Measurements from ENCODE around the gene THEMIS. TPM values are rescaled to one million over a fixed set of nuclear protein-coding genes. Genes with fewer than 3 reads are reported as not detected.

The THEMIS gene
- total RNA-seq, 2 donors from 2014 or later = not detected

GRCh38 chr6:127738423-127738822, 162.4 kb downstream of the THEMIS start:
- H3K36me3 ChIP-seq (ENCODE audit: control insufficient read depth, insufficient read depth, low read length) = no peaks in the 10 kb centered on the region
- no peaks in the 10 kb centered on the region for H3K27me3 ChIP-seq (ENCODE audit: control insufficient read depth, insufficient read depth, low read length, poor library complexity, severe bottlenecking)
- Mint-ChIP-seq H3K4me3 (no peak overlapping the region), H3K36me3 (ENCODE audit: low read depth) (no peaks in the 10 kb centered on the region), H3K4me1 (no peaks in the 10 kb centered on the region), H3K27ac (no peak overlapping the region), H3K9me3 (no peaks in the 10 kb centered on the region), H3K27me3 (ENCODE audit: insufficient read depth) (no peaks in the 10 kb centered on the region)
- no peak for TF ChIP-seq CTCF (conservative IDR thresholded peaks at IDR 0.05)
- H3K9me3 ChIP-seq (ENCODE audit: control insufficient read depth, low read length) = no peaks in the 10 kb centered on the region
- WGBS, 2 experiments (ENCODE audit: insufficient coverage in 1 of 2, insufficient read length in 1 of 2) = 95% methylated on average over 3 of the region's 3 CpGs; no CpG with 5 or more reads in 1 of the 2 experiments
- H3K4me1 ChIP-seq (ENCODE audit: control insufficient read depth, insufficient read depth, low read length) = no peaks in the 10 kb centered on the region
- DNase-seq = no peak
- H3K4me3 ChIP-seq (ENCODE audit: low read length) = no peak overlapping the region
- no peak overlapping the region for H3K9ac ChIP-seq (ENCODE audit: extremely low read depth, low read length, poor library complexity, severe bottlenecking)
- H3K27ac ChIP-seq (ENCODE audit: low read depth, low read length) = no peak overlapping the region

DNA sequence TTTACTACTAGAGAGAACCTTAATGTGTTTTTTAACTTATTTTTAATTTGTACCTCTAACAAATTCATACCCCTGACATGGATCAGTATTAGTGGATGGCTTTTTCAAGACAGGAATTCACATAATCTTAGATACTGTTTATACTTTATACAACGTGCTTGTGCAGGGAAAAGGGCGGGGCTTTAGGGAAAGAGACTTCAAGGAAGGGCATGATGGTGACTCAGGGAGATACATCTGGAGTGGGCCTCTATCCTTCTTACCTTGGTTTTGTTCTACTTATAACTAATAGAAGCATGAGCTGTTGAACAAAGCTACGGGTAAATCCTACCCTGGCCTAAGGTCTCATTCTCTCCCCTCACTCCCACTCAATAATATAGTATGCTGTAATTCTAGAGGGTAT, 163.1 kb downstream of the THEMIS start:
- Mint-ChIP-seq H3K36me3 (ENCODE audit: low read depth) (no peaks in the 10 kb centered on the region), H3K27me3 (ENCODE audit: insufficient read depth) (no peaks in the 10 kb centered on the region), H3K27ac (no peak overlapping the region), H3K4me3 (no peak overlapping the region), H3K4me1 (no peaks in the 10 kb centered on the region), H3K9me3 (no peaks in the 10 kb centered on the region)
- no peaks in the 10 kb centered on the region for H3K36me3 ChIP-seq (ENCODE audit: control insufficient read depth, insufficient read depth, low read length)
- no peak for DNase-seq
- H3K4me3 ChIP-seq (ENCODE audit: low read length) = no peak overlapping the region
- no peaks in the 10 kb centered on the region for H3K9me3 ChIP-seq (ENCODE audit: control insufficient read depth, low read length)
- no peak overlapping the region for H3K27ac ChIP-seq (ENCODE audit: low read depth, low read length)
- no peak overlapping the region for H3K9ac ChIP-seq (ENCODE audit: extremely low read depth, low read length, poor library complexity, severe bottlenecking)
- H3K27me3 ChIP-seq (ENCODE audit: control insufficient read depth, insufficient read depth, low read length, poor library complexity, severe bottlenecking) = no peaks in the 10 kb centered on the region
- 97% methylated on average over 2 of the region's 3 CpGs; no CpG with 5 or more reads in 1 of the 2 experiments for WGBS, 2 experiments (ENCODE audit: insufficient coverage in 1 of 2, insufficient read length in 1 of 2)
- TF ChIP-seq CTCF (conservative IDR thresholded peaks at IDR 0.05) = no peak
- H3K4me1 ChIP-seq (ENCODE audit: control insufficient read depth, insufficient read depth, low read length) = no peaks in the 10 kb centered on the region

- H3K27ac ChIP-seq (ENCODE audit: low read depth, low read length) = no peak overlapping the region
- Mint-ChIP-seq H3K9me3 (no peaks in the 10 kb centered on the region), H3K4me1 (no peaks in the 10 kb centered on the region), H3K36me3 (ENCODE audit: low read depth) (no peaks in the 10 kb centered on the region), H3K4me3 (no peak overlapping the region), H3K27ac (no peak overlapping the region), H3K27me3 (ENCODE audit: insufficient read depth) (no peaks in the 10 kb centered on the region)
- TF ChIP-seq CTCF (conservative IDR thresholded peaks at IDR 0.05) = peak; percentile 87
- H3K4me3 ChIP-seq (ENCODE audit: low read length) = no peak overlapping the region
- no peaks in the 10 kb centered on the region for H3K27me3 ChIP-seq (ENCODE audit: control insufficient read depth, insufficient read depth, low read length, poor library complexity, severe bottlenecking)
- no peak overlapping the region for H3K9ac ChIP-seq (ENCODE audit: extremely low read depth, low read length, poor library complexity, severe bottlenecking)
- DNase-seq = no peak
- no peaks in the 10 kb centered on the region for H3K4me1 ChIP-seq (ENCODE audit: control insufficient read depth, insufficient read depth, low read length)
- H3K36me3 ChIP-seq (ENCODE audit: control insufficient read depth, insufficient read depth, low read length) = no peaks in the 10 kb centered on the region
- H3K9me3 ChIP-seq (ENCODE audit: control insufficient read depth, low read length) = no peaks in the 10 kb centered on the region
Measured at GRCh38 chr6:127737009-127737486, 163.8 kb downstream of the THEMIS start.
